GM19240 (cell line): ENCODE measurements around the gene ITPKC.
A peak's percentile ranks its signal among the peaks of the same experiment; 100 is the strongest.

Experiments
- DNase-seq: peaks from one replicate; pipeline ENCODE4 v3.0.0; 2011; ENCODE audit warnings: low spot score; ENCODE audit not compliant: insufficient read length

Gene ITPKC

GRCh38 chr19:40739871-40740703 is 23.2 kb downstream of the ITPKC start:
- DNase-seq, result no peak

GRCh38 chr19:40740747-40741146 is 23.8 kb downstream of the ITPKC start:
- no peak for DNase-seq

- no peak for DNase-seq
Measured at GRCh38 chr19:40741527-40742390, 24.8 kb downstream of the ITPKC start.

GRCh38 chr19:40742477-40742876 is 25.6 kb downstream of the ITPKC start:
- DNase-seq, result no peak

- DNase-seq, result no peak
Measured at GRCh38 chr19:40742886-40743285, 26.0 kb downstream of the ITPKC start.

- DNase-seq, result no peak
Measured at GRCh38 chr19:40743926-40744325, 27.0 kb downstream of the ITPKC start.

GRCh38 chr19:40744554-40745401 is 27.9 kb downstream of the ITPKC start:
- DNase-seq, result no peak

GRCh38 chr19:40745402-40745780 is 28.5 kb downstream of the ITPKC start:
- no peak for DNase-seq

- DNase-seq, result no peak
Measured at GRCh38 chr19:40747536-40747935, 30.6 kb downstream of the ITPKC start.

- peak; percentile 94 for DNase-seq
Measured at GRCh38 chr19:40750058-40750873, 33.4 kb downstream of the ITPKC start, which contains the start of gene ACTMAP. TSS of gene ACTMAP (minus strand) at chr19:40750477. CDS start at chr19:40749803, 674 bp downstream.

GRCh38 chr19:40750874-40751537 is 34.1 kb downstream of the ITPKC start, which contains the start of gene SNRPA:
TSS of gene SNRPA (plus strand) at chr19:40751203. CDS start at chr19:40751409, 206 bp downstream.
- peak; percentile 85 for DNase-seq

GRCh38 chr19:40752257-40752781 is 35.4 kb downstream of the ITPKC start:
- DNase-seq, result no peak

GRCh38 chr19:40754611-40755247 is 37.8 kb downstream of the ITPKC start:
- DNase-seq, result no peak

- DNase-seq, result no peak
Measured at GRCh38 chr19:40755248-40755624, 38.3 kb downstream of the ITPKC start.

GRCh38 chr19:40755791-40756190 is 38.9 kb downstream of the ITPKC start:
- DNase-seq, result no peak

GRCh38 chr19:40756502-40757110 is 39.7 kb downstream of the ITPKC start:
- DNase-seq, result no peak

GRCh38 chr19:40758491-40758890 is 41.6 kb downstream of the ITPKC start:
- DNase-seq, result no peak

- no peak for DNase-seq
Measured at GRCh38 chr19:40759352-40759751, 42.4 kb downstream of the ITPKC start.
